Measurements from ENCODE around the gene LIPK.

LIPK gene

GRCh38 chr10:88664142-88664541 lies 41.9 kb upstream of the LIPK start, which contains the start of gene LIPF:
TSS of gene LIPF (plus strand) at chr10:88664442. CDS start at chr10:88667298, 2,856 bp downstream.
- H3K27ac ChIP-seq (ENCODE audit: low read depth, low read length, poor library complexity, severe bottlenecking): no peak within 1 kb of the TSS
- no peaks in the 10 kb centered on the region for H3K36me3 ChIP-seq (ENCODE audit: insufficient read depth, low read length)
- no peaks in the 10 kb centered on the region for H4K20me1 ChIP-seq (ENCODE audit: insufficient read depth, low read length)
- H2AFZ ChIP-seq (ENCODE audit: low read length): no peak within 1 kb of the TSS
- no peaks in the 10 kb centered on the region for H3K9me2 ChIP-seq (ENCODE audit: low read depth, low read length)
- H3K4me1 ChIP-seq (ENCODE audit: insufficient read depth, low read length, severe bottlenecking): no peaks in the 10 kb centered on the region
- no peaks in the 10 kb centered on the region for H3K27me3 ChIP-seq (ENCODE audit: insufficient read depth, low read length)
- H3K4me3 ChIP-seq (ENCODE audit: low read depth, low read length, poor library complexity, severe bottlenecking): no peak within 1 kb of the TSS
- no peaks in the 10 kb centered on the region for H3F3A ChIP-seq (ENCODE audit: insufficient read depth, low read length)
- no peak within 1 kb of the TSS for H3K4me2 ChIP-seq (ENCODE audit: low read length)
- no peak within 1 kb of the TSS for H3K9ac ChIP-seq (ENCODE audit: low read length)
- no peaks in the 10 kb centered on the region for H3K9me3 ChIP-seq (ENCODE audit: low read length)
- no peaks in the 10 kb centered on the region for H3K79me2 ChIP-seq (ENCODE audit: insufficient read depth, low read length)
- TF ChIP-seq CTCF (IDR thresholded peaks at IDR 0.05; ENCODE audit: low read length) (no peak), EZH2 (IDR thresholded peaks at IDR 0.05; ENCODE audit: borderline replicate concordance, low read length) (no peak)

GRCh38 chr10:88668465-88668864 lies 37.6 kb upstream of the LIPK start:
- no peak overlapping the region for H3K9ac ChIP-seq (ENCODE audit: low read length)
- H3K4me2 ChIP-seq (ENCODE audit: low read length): no peak overlapping the region
- no peak overlapping the region for H2AFZ ChIP-seq (ENCODE audit: low read length)
- H3K27me3 ChIP-seq (ENCODE audit: insufficient read depth, low read length): no peaks in the 10 kb centered on the region
- H3K27ac ChIP-seq (ENCODE audit: low read depth, low read length, poor library complexity, severe bottlenecking): no peak overlapping the region
- no peak for TF ChIP-seq EZH2 (IDR thresholded peaks at IDR 0.05; ENCODE audit: borderline replicate concordance, low read length)
- TF ChIP-seq CTCF (IDR thresholded peaks at IDR 0.05; ENCODE audit: low read length): no peak
- no peaks in the 10 kb centered on the region for H3K9me3 ChIP-seq (ENCODE audit: low read length)
- no peaks in the 10 kb centered on the region for H3K36me3 ChIP-seq (ENCODE audit: insufficient read depth, low read length)
- H3K4me3 ChIP-seq (ENCODE audit: low read depth, low read length, poor library complexity, severe bottlenecking): no peak overlapping the region
- no peaks in the 10 kb centered on the region for H3K79me2 ChIP-seq (ENCODE audit: insufficient read depth, low read length)
- no peaks in the 10 kb centered on the region for H3K4me1 ChIP-seq (ENCODE audit: insufficient read depth, low read length, severe bottlenecking)
- H3K9me2 ChIP-seq (ENCODE audit: low read depth, low read length): no peaks in the 10 kb centered on the region
- H4K20me1 ChIP-seq (ENCODE audit: insufficient read depth, low read length): no peaks in the 10 kb centered on the region
- no peaks in the 10 kb centered on the region for H3F3A ChIP-seq (ENCODE audit: insufficient read depth, low read length)

GRCh38 chr10:88670497-88670896 lies 35.6 kb upstream of the LIPK start:
- H3K9me3 ChIP-seq (ENCODE audit: low read length): no peaks in the 10 kb centered on the region
- TF ChIP-seq EZH2 (IDR thresholded peaks at IDR 0.05; ENCODE audit: borderline replicate concordance, low read length) (no peak), CTCF (IDR thresholded peaks at IDR 0.05; ENCODE audit: low read length) (no peak)
- no peaks in the 10 kb centered on the region for H3K9me2 ChIP-seq (ENCODE audit: low read depth, low read length)
- no peaks in the 10 kb centered on the region for H3K36me3 ChIP-seq (ENCODE audit: insufficient read depth, low read length)
- H3K4me3 ChIP-seq (ENCODE audit: low read depth, low read length, poor library complexity, severe bottlenecking): no peak overlapping the region
- no peaks in the 10 kb centered on the region for H3K79me2 ChIP-seq (ENCODE audit: insufficient read depth, low read length)
- no peak overlapping the region for H3K27ac ChIP-seq (ENCODE audit: low read depth, low read length, poor library complexity, severe bottlenecking)
- no peak overlapping the region for H3K9ac ChIP-seq (ENCODE audit: low read length)
- no peak overlapping the region for H2AFZ ChIP-seq (ENCODE audit: low read length)
- H4K20me1 ChIP-seq (ENCODE audit: insufficient read depth, low read length): no peaks in the 10 kb centered on the region
- no peak overlapping the region for H3K4me2 ChIP-seq (ENCODE audit: low read length)
- H3F3A ChIP-seq (ENCODE audit: insufficient read depth, low read length): no peaks in the 10 kb centered on the region
- no peaks in the 10 kb centered on the region for H3K27me3 ChIP-seq (ENCODE audit: insufficient read depth, low read length)
- no peaks in the 10 kb centered on the region for H3K4me1 ChIP-seq (ENCODE audit: insufficient read depth, low read length, severe bottlenecking)
